OCI-LY1 (cell line): Measurements from ENCODE around the gene RBBP7.

Experiments
- EZH2 ChIP-seq: fragments of 200-600 bp; sonication (generic), shearing (Covaris generic); IDR thresholded peaks from 2 replicates; pipeline ENCODE4 v1.8.0; 2017; ENCODE audit warnings: borderline replicate concordance, mixed run types, mild to moderate bottlenecking, antibody characterized with exemption, low read length, moderate library complexity, mixed read lengths
- TF ChIP-seq, protein P1 (sequence below): fragments of 200-600 bp; sonication (generic), shearing (Covaris generic); IDR thresholded peaks from 2 replicates; pipeline ENCODE4 v1.5.1; 2017; ENCODE audit warnings: mild to moderate bottlenecking, antibody characterized with exemption, low read length, moderate library complexity, mixed read lengths

- TF ChIP-seq, protein P1, sequence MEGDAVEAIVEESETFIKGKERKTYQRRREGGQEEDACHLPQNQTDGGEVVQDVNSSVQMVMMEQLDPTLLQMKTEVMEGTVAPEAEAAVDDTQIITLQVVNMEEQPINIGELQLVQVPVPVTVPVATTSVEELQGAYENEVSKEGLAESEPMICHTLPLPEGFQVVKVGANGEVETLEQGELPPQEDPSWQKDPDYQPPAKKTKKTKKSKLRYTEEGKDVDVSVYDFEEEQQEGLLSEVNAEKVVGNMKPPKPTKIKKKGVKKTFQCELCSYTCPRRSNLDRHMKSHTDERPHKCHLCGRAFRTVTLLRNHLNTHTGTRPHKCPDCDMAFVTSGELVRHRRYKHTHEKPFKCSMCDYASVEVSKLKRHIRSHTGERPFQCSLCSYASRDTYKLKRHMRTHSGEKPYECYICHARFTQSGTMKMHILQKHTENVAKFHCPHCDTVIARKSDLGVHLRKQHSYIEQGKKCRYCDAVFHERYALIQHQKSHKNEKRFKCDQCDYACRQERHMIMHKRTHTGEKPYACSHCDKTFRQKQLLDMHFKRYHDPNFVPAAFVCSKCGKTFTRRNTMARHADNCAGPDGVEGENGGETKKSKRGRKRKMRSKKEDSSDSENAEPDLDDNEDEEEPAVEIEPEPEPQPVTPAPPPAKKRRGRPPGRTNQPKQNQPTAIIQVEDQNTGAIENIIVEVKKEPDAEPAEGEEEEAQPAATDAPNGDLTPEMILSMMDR = no peak
- TF ChIP-seq EZH2 = no peak
Observed at GRCh38 chrX:16874458-16875095, 4.4 kb upstream of the RBBP7 start.
